WERI-Rb-1 (cell line): Measurements from ENCODE around the gene PPP1R37.
A peak's percentile ranks its signal among the peaks of the same experiment; 100 is the strongest.

ENCODE experiments used
- DNase-seq: peaks from one replicate; pipeline ENCODE4 v3.0.0-alpha.2; 2020
- H3K27ac ChIP-seq: fragments of 250-450 bp; sonication (Bioruptor Pico); 2 replicates; pipeline ENCODE4 v1.5.1; 2020; ENCODE audit warnings: mild to moderate bottlenecking, moderate library complexity
- H3K27me3 ChIP-seq: fragments of 250-450 bp; sonication (Bioruptor Pico); 2 replicates; pipeline ENCODE4 v1.5.1; 2021; ENCODE audit warnings: mild to moderate bottlenecking, low read depth, moderate library complexity; ENCODE audit not compliant: insufficient read depth, severe bottlenecking
- H3K36me3 ChIP-seq: fragments of 250-450 bp; sonication (Bioruptor Pico); 2 replicates; pipeline ENCODE4 v1.5.1; 2020; ENCODE audit warnings: mild to moderate bottlenecking, moderate library complexity
- H3K4me3 ChIP-seq: 2 replicates; pipeline ENCODE4 v1.5.1; 2011; ENCODE audit warnings: low read depth, mild to moderate bottlenecking, control low read depth, low read length
- H3K9me3 ChIP-seq: fragments of 250-450 bp; sonication (Bioruptor Pico); 2 replicates; pipeline ENCODE4 v1.5.1; 2021; ENCODE audit warnings: mild to moderate bottlenecking, moderate library complexity; ENCODE audit not compliant: severe bottlenecking
- TF ChIP-seq, protein P1 (sequence below): IDR thresholded peaks from 2 replicates; pipeline ENCODE4 v1.5.1; 2011; ENCODE audit warnings: low read depth, mild to moderate bottlenecking, control low read depth, inconsistent platforms, low read length

The PPP1R37 gene

DNA sequence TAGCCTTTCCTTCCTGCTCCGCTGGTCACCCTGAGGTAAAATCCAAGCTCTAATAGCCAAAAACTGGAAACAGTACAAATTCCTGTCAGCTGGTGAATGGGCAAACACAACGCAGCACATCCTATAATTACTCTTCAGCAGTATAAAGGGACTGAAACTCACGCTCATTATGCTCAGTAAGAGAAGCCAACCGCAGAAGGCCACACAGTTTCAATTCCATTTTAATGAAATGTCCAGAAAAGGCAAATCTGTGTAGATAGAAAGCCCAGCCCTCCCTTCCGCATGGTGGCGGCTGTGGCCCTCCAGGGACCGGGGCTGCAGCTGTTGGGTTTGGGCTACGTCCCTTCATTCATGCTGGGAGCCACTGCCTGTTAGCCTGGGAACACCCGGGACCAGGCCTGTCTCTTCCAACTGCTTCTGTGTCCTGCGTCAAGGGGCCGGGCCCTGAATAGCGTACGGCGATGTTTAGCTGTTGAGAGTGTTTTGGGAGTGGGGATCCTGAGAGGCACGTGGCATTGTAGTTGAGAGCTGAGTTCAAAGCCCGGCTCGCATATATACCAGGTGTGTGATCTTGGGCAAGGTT, 44.3 kb downstream of the PPP1R37 start:
- Histone ChIP-seq H3K27ac (peak overlapping the region; percentile 52; the same call in 1 of the 2 replicates), H3K27me3 (no peaks in the 10 kb centered on the region), H3K9me3 (no peaks in the 10 kb centered on the region), H3K4me3 (no peak overlapping the region), H3K36me3 (peaks cover 12% of the 10 kb centered on the region)
- DNase-seq, result no peak
- TF ChIP-seq, protein P1, sequence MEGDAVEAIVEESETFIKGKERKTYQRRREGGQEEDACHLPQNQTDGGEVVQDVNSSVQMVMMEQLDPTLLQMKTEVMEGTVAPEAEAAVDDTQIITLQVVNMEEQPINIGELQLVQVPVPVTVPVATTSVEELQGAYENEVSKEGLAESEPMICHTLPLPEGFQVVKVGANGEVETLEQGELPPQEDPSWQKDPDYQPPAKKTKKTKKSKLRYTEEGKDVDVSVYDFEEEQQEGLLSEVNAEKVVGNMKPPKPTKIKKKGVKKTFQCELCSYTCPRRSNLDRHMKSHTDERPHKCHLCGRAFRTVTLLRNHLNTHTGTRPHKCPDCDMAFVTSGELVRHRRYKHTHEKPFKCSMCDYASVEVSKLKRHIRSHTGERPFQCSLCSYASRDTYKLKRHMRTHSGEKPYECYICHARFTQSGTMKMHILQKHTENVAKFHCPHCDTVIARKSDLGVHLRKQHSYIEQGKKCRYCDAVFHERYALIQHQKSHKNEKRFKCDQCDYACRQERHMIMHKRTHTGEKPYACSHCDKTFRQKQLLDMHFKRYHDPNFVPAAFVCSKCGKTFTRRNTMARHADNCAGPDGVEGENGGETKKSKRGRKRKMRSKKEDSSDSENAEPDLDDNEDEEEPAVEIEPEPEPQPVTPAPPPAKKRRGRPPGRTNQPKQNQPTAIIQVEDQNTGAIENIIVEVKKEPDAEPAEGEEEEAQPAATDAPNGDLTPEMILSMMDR, result no peak

- DNase-seq, result no peak
Measured at GRCh38 chr19:45138303-45138751, 45.3 kb downstream of the PPP1R37 start.

GRCh38 chr19:45139286-45140143, 46.5 kb downstream of the PPP1R37 start:
- no peaks in the 10 kb centered on the region for H3K9me3 ChIP-seq
- H3K36me3 ChIP-seq, result peaks cover 25% of the 10 kb centered on the region
- H3K27me3 ChIP-seq, result no peaks in the 10 kb centered on the region
- H3K4me3 ChIP-seq, result no peak overlapping the region
- no peak overlapping the region for H3K27ac ChIP-seq
- DNase-seq, result no peak
- TF ChIP-seq, protein P1, result no peak

More at GRCh38 chr19:45138303-45138751, 45.3 kb downstream of the PPP1R37 start:
- Histone ChIP-seq H3K27me3 (no peaks in the 10 kb centered on the region), H3K36me3 (peaks cover 22% of the 10 kb centered on the region), H3K9me3 (no peaks in the 10 kb centered on the region), H3K4me3 (no peak overlapping the region), H3K27ac (no peak overlapping the region)
- TF ChIP-seq, protein P1, result no peak

DNA sequence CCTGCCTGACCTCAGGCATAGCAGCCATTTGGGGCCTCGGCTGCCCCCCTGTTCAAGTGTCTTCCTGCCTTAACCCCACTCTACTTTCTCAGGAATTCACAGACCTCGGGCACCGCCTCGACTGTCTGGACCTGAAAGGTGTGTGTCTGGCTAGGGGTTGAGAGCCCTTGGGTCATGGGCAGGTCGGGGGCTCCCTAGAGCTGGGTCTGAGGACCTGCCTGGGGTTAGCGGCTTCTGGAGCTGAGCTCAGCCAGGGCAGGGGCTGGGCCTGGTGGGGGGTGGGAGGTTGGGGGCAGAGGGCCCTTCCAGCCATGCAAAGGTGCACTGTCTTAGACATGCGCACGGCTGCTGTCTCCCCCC, 47.1 kb downstream of the PPP1R37 start:
- no peak overlapping the region for H3K27ac ChIP-seq
- H3K36me3 ChIP-seq, result peaks cover 28% of the 10 kb centered on the region
- DNase-seq, result no peak
- H3K4me3 ChIP-seq, result no peak overlapping the region
- TF ChIP-seq, protein P1, result no peak
- no peaks in the 10 kb centered on the region for H3K27me3 ChIP-seq
- no peaks in the 10 kb centered on the region for H3K9me3 ChIP-seq

DNA sequence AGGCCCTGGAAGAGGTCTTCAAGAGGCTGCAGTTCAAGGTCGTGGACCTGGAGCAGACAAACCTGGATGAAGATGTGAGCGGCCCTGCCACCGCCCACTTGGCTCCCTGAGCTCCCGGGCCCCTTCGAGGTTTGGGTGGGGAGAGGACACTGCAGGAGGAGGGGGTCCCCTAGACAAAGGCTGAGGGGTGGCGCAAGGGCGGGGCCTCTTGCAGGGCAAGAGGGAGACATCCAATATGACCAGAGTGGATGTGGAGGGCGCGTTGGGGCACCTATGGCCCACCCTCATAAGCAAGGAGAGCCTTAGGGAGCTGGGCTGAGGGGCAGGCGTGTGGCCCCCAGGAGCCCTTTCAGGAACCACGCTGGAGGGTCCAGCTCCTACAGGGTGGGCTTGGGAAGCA, 47.6 kb downstream of the PPP1R37 start:
- H3K27ac ChIP-seq, result no peak overlapping the region
- no peak for DNase-seq
- H3K36me3 ChIP-seq, result peaks cover 29% of the 10 kb centered on the region
- TF ChIP-seq, protein P1, result no peak
- no peak overlapping the region for H3K4me3 ChIP-seq
- H3K9me3 ChIP-seq, result no peaks in the 10 kb centered on the region
- no peaks in the 10 kb centered on the region for H3K27me3 ChIP-seq
